HepG2 (cell line): ENCODE results near the gene MIER2. TPM values are rescaled to one million over a fixed set of nuclear protein-coding genes. Genes with fewer than 3 reads are reported as not detected.

ENCODE experiments used
- ARNTL ChIP-seq: sonication (generic); formaldehyde crosslinking; IDR thresholded peaks from 2 replicates; pipeline ENCODE4 v1.4.0; 2020; ENCODE audit warnings: mild to moderate bottlenecking, missing genetic modification reagents
- HDAC6 ChIP-seq: fragments of 200-600 bp; sonication (generic); IDR thresholded peaks from 2 replicates; pipeline ENCODE4 v1.7.0; 2017; ENCODE audit warnings: mild to moderate bottlenecking, antibody characterized with exemption, low read length, low read depth
- KDM2A ChIP-seq: sonication (generic); formaldehyde crosslinking; IDR thresholded peaks from 2 replicates; pipeline ENCODE4 v1.4.0; 2020; ENCODE audit warnings: low read depth, missing genetic modification reagents, borderline replicate concordance
- KLF12 ChIP-seq: sonication (generic); formaldehyde crosslinking; IDR thresholded peaks from 2 replicates; pipeline ENCODE4 v1.4.0; 2020; ENCODE audit warnings: missing genetic modification reagents, borderline replicate concordance
- MAF1 ChIP-seq: sonication (generic); formaldehyde crosslinking; IDR thresholded peaks from 2 replicates; pipeline ENCODE4 v1.5.0; 2020; ENCODE audit warnings: missing genetic modification reagents, borderline replicate concordance
- NFKB2 ChIP-seq: sonication (generic); formaldehyde crosslinking; IDR thresholded peaks from 2 replicates; pipeline ENCODE4 v1.4.0; 2020; ENCODE audit warnings: missing genetic modification reagents, borderline replicate concordance
- POLR2AphosphoS5 ChIP-seq: IDR thresholded peaks from 2 replicates; pipeline ENCODE4 v1.6.1; 2012; ENCODE audit warnings: low read depth, low read length
- RARA ChIP-seq: IDR thresholded peaks from 2 replicates; pipeline ENCODE4 v1.6.1; 2016; ENCODE audit warnings: missing genetic modification reagents, missing compliant biosample characterization
- SCMH1 ChIP-seq: sonication (generic); formaldehyde crosslinking; IDR thresholded peaks from 2 replicates; pipeline ENCODE4 v1.9.0; 2021; ENCODE audit warnings: missing genetic modification reagents, mild to moderate bottlenecking, borderline replicate concordance
- SP2 ChIP-seq: sonication (generic); formaldehyde crosslinking; IDR thresholded peaks from 2 replicates; pipeline ENCODE4 v1.5.1; 2020; ENCODE audit warnings: mild to moderate bottlenecking, missing genetic modification reagents
- SP5 ChIP-seq: IDR thresholded peaks from 2 replicates; pipeline ENCODE4 v1.6.1; 2016; ENCODE audit warnings: low read depth, borderline replicate concordance
- ZFYVE20 ChIP-seq: sonication (generic); formaldehyde crosslinking; IDR thresholded peaks from 2 replicates; pipeline ENCODE4 v1.8.0; 2023; ENCODE audit warnings: low read depth, mild to moderate bottlenecking, moderate library complexity, missing genetic modification reagents, borderline replicate concordance
- ZNF343 ChIP-seq: sonication (generic); formaldehyde crosslinking; IDR thresholded peaks from 2 replicates; pipeline ENCODE4 v1.4.0; 2020; ENCODE audit warnings: mild to moderate bottlenecking, missing genetic modification reagents
- ZNF460 ChIP-seq: sonication (generic); formaldehyde crosslinking; IDR thresholded peaks from 2 replicates; pipeline ENCODE4 v1.5.1; 2020; ENCODE audit warnings: missing genetic modification reagents, mild to moderate bottlenecking, borderline replicate concordance
- polyA plus RNA-seq, 8 experiments: library from polyadenylated mRNA; depleted of rRNA in 3 of 8; stranded (reverse) in 7 of 8; unstranded in 1 of 8; fragments of >200 nt; fragmentation: Illumina TruSeq in 4 of 8; extraction: Trizol in 4 of 8; gene quantifications; 2 replicates each; pipeline versions ENCODE4 v1.2.1 to v1.2.3, GENCODE V29; 2011 to 2016; ENCODE audit warnings: low read depth in 4 of 8, missing spikeins in 1 of 8, mixed read lengths in 1 of 8; ENCODE audit not compliant: insufficient read depth in 1 of 8
- total RNA-seq, 5 experiments: library from RNA; depleted of rRNA; stranded (reverse); fragments of >200 nt; fragmentation: Illumina TruSeq; extraction: Trizol; gene quantifications; 2 replicates each; pipeline ENCODE4 v1.2.3, GENCODE V29; 2016; ENCODE audit warnings: low read depth in 1 of 5
- TF ChIP-seq, protein P1 (sequence below): sonication (generic); formaldehyde crosslinking; IDR thresholded peaks from 2 replicates; pipeline ENCODE4 v1.9.0; 2021; ENCODE audit warnings: missing genetic modification reagents, mild to moderate bottlenecking, borderline replicate concordance
- TF ChIP-seq, protein P2 (sequence below): fragments of 450-650 bp; IDR thresholded peaks from 2 replicates; pipeline ENCODE4 v1.6.1; 2016
- TF ChIP-seq, protein P3 (sequence below): sonication (generic); formaldehyde crosslinking; IDR thresholded peaks from 2 replicates; pipeline ENCODE4 v1.8.0; 2022; ENCODE audit warnings: missing genetic modification reagents, mild to moderate bottlenecking, borderline replicate concordance
- TF ChIP-seq, protein P4 (sequence below): sonication (generic); formaldehyde crosslinking; IDR thresholded peaks from 2 replicates; pipeline ENCODE4 v1.8.1; 2022; ENCODE audit warnings: mild to moderate bottlenecking, missing genetic modification reagents
- TF ChIP-seq, protein P5 (sequence below): sonication (generic); formaldehyde crosslinking; IDR thresholded peaks from 2 replicates; pipeline ENCODE4 v1.8.0; 2022; ENCODE audit warnings: mild to moderate bottlenecking, missing genetic modification reagents, moderate library complexity
- TF ChIP-seq, protein P6 (sequence below): sonication (generic); formaldehyde crosslinking; IDR thresholded peaks from 2 replicates; pipeline ENCODE4 v1.4.0; 2020; ENCODE audit warnings: missing genetic modification reagents, borderline replicate concordance

Gene MIER2
- total and polyA plus RNA-seq, 2 of the 13 experiments (the other 11 are each of a cell fraction or from before 2014, with no cell fraction given) = 9.6 to 25.7 TPM

DNA sequence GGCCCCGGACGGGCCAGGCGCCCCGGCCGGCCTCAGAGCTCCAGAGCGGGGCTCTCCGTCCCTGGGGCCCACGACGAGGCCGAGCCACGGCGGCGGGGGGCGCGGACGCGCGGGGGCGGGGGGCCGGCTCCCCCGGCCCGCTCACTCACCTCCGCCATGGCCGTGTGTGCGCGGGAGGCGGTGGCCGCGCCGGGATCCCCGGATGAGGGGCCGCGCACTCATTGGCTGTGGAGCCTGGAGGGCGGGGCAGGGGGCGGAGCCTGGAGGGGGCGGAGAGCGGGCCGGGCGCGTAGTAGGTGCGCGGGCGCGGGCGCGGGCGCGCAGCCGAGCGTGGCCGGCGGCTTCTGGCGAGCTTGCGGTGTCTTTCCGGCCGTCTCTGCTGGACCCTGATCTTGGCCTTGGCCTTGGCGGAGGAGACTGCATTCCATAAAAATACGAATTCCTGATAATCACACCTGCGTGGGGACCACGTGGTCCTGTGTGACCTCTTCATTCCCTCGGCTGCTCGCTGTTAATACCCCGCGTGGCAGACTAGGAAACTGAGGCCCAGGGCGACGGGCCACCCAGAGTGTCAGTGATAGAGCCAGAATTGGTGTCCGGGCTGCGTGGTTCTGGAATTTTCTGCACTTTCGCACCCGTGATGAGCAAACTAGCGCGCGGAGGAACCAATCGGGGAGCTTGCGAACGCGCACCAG lies at the start of gene MIER2 (continued):
- TF ChIP-seq SCMH1 (CRISPR knock-in tag) = no peak
- TF ChIP-seq SP5 (CRISPR knock-in tag) = peak; percentile 57
- TF ChIP-seq, protein P1, sequence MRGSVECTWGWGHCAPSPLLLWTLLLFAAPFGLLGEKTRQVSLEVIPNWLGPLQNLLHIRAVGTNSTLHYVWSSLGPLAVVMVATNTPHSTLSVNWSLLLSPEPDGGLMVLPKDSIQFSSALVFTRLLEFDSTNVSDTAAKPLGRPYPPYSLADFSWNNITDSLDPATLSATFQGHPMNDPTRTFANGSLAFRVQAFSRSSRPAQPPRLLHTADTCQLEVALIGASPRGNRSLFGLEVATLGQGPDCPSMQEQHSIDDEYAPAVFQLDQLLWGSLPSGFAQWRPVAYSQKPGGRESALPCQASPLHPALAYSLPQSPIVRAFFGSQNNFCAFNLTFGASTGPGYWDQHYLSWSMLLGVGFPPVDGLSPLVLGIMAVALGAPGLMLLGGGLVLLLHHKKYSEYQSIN (CRISPR knock-in tag) = no peak
- TF ChIP-seq ARNTL (CRISPR knock-in tag) = no peak
- TF ChIP-seq, protein P2, sequence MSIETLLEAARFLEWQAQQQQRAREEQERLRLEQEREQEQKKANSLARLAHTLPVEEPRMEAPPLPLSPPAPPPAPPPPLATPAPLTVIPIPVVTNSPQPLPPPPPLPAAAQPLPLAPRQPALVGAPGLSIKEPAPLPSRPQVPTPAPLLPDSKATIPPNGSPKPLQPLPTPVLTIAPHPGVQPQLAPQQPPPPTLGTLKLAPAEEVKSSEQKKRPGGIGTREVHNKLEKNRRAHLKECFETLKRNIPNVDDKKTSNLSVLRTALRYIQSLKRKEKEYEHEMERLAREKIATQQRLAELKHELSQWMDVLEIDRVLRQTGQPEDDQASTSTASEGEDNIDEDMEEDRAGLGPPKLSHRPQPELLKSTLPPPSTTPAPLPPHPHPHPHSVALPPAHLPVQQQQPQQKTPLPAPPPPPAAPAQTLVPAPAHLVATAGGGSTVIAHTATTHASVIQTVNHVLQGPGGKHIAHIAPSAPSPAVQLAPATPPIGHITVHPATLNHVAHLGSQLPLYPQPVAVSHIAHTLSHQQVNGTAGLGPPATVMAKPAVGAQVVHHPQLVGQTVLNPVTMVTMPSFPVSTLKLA = peak; percentile 29; the same call in 1 of the 2 replicates
- no peak for TF ChIP-seq NFKB2 (CRISPR knock-in tag)
- TF ChIP-seq, protein P3, sequence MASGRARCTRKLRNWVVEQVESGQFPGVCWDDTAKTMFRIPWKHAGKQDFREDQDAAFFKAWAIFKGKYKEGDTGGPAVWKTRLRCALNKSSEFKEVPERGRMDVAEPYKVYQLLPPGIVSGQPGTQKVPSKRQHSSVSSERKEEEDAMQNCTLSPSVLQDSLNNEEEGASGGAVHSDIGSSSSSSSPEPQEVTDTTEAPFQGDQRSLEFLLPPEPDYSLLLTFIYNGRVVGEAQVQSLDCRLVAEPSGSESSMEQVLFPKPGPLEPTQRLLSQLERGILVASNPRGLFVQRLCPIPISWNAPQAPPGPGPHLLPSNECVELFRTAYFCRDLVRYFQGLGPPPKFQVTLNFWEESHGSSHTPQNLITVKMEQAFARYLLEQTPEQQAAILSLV (CRISPR knock-in tag) = no peak
- TF ChIP-seq HDAC6 = no peak
- TF ChIP-seq, protein P4, sequence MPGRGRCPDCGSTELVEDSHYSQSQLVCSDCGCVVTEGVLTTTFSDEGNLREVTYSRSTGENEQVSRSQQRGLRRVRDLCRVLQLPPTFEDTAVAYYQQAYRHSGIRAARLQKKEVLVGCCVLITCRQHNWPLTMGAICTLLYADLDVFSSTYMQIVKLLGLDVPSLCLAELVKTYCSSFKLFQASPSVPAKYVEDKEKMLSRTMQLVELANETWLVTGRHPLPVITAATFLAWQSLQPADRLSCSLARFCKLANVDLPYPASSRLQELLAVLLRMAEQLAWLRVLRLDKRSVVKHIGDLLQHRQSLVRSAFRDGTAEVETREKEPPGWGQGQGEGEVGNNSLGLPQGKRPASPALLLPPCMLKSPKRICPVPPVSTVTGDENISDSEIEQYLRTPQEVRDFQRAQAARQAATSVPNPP = no peak
- TF ChIP-seq, protein P5, sequence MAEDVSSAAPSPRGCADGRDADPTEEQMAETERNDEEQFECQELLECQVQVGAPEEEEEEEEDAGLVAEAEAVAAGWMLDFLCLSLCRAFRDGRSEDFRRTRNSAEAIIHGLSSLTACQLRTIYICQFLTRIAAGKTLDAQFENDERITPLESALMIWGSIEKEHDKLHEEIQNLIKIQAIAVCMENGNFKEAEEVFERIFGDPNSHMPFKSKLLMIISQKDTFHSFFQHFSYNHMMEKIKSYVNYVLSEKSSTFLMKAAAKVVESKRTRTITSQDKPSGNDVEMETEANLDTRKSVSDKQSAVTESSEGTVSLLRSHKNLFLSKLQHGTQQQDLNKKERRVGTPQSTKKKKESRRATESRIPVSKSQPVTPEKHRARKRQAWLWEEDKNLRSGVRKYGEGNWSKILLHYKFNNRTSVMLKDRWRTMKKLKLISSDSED (CRISPR knock-in tag) = no peak
- TF ChIP-seq MAF1 = no peak
- TF ChIP-seq, protein P6, sequence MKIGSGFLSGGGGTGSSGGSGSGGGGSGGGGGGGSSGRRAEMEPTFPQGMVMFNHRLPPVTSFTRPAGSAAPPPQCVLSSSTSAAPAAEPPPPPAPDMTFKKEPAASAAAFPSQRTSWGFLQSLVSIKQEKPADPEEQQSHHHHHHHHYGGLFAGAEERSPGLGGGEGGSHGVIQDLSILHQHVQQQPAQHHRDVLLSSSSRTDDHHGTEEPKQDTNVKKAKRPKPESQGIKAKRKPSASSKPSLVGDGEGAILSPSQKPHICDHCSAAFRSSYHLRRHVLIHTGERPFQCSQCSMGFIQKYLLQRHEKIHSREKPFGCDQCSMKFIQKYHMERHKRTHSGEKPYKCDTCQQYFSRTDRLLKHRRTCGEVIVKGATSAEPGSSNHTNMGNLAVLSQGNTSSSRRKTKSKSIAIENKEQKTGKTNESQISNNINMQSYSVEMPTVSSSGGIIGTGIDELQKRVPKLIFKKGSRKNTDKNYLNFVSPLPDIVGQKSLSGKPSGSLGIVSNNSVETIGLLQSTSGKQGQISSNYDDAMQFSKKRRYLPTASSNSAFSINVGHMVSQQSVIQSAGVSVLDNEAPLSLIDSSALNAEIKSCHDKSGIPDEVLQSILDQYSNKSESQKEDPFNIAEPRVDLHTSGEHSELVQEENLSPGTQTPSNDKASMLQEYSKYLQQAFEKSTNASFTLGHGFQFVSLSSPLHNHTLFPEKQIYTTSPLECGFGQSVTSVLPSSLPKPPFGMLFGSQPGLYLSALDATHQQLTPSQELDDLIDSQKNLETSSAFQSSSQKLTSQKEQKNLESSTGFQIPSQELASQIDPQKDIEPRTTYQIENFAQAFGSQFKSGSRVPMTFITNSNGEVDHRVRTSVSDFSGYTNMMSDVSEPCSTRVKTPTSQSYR (CRISPR knock-in tag) = no peak; the same call in 1 of the 2 replicates
- 0 out of 2 replicates have a peak, but pooled peaks have one; percentile 45 for TF ChIP-seq POLR2AphosphoS5
- TF ChIP-seq KLF12 (CRISPR knock-in tag) = 0 out of 2 replicates have a peak, but pooled peaks have one; percentile 21
- no peak for TF ChIP-seq ZFYVE20 (CRISPR knock-in tag)
- peak; percentile 77 for TF ChIP-seq SP2 (CRISPR knock-in tag)
- TF ChIP-seq RARA (CRISPR knock-in tag) = peak; percentile 60
- TF ChIP-seq ZNF343 = no peak
- no peak for TF ChIP-seq ZNF460 (CRISPR knock-in tag)
- peak; percentile 21; the same call in 1 of the 2 replicates for TF ChIP-seq KDM2A (CRISPR knock-in tag)
